NCI-H2029 (cell line): ENCODE data around the gene SPTB.

ENCODE experiments used
- DNase-seq: peaks from one replicate; lab custom pipeline; 2025; lab: John Stamatoyannopoulos, UW

Gene SPTB

GRCh38 chr14:64765740-64766302 is 113.9 kb downstream of the SPTB start:
- DNase-seq, result no peak

DNA sequence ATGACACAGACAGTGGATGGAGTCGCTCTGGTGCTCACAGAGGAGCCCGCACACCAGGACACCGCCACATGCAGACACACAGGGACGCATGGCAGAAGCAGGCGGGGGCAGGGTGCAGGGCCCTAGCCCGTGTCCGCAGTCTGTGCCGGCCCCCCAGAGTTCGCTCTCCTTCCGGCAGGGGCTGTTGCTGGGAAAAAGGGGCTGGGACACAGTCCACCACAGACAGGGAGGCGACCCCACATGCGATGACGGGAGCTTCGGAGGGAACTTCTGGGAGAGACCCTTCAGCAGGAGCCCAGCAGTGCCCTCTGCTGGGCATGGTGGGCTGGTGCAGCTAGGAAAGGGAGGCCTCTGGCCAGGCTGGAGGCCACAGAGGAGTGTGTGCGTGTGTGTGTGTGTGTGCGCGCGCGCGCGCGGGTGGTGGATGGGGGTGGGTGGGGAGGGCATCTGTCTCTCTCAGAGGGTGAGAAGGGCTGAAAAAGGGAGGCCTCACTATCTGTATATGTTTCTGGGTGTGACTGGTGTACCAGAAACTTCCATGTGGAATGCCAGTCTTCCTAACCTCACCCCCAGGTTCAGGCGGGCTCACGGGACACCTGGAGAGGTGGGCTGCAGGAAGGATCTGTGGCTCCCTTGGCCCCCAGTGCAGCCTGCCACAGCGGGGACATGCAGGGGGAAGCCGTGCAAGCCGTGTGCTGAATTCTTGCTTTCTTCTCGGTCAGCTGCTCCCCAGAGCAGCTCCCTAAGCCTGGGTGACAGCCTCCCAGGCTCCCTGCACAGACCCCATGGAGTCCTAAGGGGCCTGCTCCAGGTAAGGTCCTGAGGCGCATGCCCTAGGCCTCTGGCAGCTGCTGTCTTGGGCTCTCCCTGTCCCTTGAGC is 114.8 kb downstream of the SPTB start:
- no peak for DNase-seq

DNA sequence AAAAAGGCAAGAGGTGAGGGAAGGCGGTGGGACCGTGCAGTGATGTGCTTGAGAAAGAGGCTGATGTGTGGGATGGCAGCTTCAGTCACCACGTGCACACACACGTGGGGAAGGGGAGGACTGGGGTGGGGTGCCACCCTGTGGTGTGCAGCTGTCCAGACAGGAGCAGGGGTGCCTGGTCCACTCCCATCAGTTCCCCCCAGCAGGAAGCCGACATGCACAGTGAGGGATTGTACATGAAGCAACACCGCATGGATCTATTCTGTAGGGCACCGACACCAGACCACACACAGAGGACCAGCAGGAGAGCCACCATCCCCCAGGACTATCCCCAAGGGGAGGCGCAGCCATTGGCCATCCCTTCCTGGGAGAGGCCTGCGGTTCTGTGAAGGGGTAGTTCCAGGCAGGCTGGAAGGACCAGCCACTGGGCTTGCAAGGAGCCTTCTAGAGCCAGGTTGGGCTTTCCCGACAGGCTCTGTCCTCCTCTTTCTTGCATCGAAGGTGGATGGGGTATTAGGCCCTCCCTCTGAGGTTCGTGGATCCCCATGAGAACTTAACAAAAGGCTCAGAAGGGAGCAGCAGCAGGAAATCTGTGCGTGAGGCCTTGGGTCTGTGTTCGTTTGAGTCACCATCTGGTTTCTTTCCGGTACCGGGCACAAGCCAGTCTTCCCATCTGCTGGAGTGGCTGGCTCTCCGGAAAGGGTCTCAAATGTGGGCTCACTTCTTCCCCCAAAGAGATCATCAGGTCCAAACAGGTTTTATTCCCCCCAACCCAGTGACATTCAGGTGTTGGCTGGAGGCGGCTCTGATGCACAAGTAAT is 115.7 kb downstream of the SPTB start:
- DNase-seq, result no peak

- no peak for DNase-seq
Observed at GRCh38 chr14:64763085-64763782, 116.5 kb downstream of the SPTB start.

DNA sequence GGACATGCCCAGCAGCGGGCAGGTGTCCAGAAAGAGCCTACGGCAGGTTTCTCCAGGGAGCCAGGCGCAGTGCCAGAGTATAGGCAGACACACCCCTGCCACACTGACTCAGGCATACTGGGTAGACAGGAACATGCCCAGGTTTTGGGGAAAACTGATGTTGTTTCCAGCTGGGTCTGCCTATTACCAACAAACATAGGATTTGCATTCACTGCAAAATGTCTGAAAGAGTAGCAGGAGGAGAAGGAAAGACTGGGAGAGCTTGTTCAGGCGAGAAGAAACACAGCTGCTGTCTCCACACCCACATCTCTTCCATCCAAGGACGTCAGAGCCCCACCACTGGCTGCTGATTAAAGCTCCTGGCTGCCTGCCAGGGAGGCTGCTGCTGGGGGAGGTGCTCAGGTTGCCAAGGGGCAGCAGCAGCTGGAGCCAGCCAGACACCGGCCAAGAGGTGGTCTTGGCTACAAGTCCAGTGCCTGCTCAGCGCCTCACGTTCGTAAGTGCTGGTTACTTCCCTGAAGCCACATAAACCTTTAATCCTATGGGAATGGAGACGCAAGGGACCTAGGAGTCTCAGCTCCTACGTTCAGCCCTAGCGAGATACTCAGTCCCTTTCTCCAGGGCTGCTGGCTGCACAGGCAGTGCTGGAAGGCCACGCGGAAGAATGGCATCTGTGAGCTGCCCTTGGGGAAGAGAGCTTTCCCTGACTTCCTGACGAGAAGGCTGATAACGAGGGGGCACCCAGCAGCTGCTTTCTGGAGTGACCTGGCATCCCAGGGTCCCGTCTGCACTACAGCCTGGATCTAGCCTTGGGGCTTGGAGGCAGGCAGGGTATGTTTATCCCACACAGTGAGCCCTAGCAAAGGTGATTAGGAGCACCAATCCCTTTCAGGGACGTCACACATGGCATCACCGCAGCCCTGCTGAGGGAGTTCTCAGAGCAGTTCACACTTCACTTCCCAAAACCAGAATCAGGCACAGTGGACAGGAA is 117.4 kb downstream of the SPTB start:
- peak; percentile 68 for DNase-seq

DNA sequence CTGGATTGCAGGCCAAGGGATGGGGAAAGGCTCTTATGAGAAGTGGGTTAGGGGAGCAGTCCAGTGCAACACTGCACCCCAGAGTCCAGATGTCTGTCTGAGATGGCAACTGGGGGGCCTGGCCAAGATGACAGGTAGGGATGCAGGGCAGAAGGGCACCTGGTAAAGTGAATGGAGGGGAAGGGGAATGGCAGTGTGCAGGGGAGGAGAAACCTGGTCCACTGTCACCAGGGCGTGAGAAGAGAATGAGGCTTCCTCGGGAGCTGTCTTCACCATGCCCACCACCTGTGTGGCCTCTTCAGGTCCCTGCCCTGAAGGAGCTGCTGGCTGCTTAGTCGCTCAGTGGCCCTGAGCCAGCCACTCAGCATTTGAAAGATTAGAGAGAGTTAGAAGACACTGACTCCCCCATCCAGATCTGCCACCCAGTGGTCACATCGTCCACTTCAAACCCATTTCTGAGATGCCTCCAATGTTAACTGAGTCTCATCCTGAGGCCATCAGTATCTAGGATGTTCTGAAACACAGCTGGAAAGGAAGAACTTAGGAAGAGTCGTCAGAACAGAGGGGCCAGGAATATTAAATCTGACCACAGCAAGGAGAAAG is 118.2 kb downstream of the SPTB start:
- DNase-seq, result peak; percentile 54

GRCh38 chr14:64760916-64761315 is 118.8 kb downstream of the SPTB start:
- no peak for DNase-seq

DNA sequence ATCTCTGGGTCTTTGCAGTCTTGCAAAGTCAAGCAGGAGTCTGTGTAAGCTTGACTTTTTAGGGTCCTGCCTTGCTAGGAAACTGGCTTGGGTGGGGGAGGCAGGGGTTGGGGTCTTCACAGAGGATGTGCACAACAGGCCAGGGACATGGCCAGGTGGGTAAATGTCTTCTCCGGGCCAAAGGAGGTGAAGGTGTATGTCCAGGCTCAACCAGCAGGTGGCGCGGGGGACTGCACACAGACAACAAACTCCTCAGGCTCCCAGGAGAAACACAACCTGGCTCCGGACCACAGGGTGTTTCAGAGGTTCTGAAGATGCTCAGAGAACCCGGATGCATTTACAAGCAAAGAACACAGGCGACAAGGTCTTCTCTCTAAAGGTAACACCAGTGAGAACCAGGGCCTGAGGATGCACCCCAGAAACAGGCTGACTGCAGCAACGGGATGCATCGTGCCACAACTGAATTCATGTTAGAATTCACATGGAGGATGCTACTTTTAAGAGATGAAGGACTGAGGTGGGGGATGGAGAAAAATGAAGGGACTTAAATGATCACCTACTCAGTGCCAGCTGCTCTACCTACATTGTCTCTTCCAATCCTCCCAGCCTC is 119.5 kb downstream of the SPTB start:
- no peak for DNase-seq

- DNase-seq, result no peak
Observed at GRCh38 chr14:64759555-64759938, 120.2 kb downstream of the SPTB start.

DNA sequence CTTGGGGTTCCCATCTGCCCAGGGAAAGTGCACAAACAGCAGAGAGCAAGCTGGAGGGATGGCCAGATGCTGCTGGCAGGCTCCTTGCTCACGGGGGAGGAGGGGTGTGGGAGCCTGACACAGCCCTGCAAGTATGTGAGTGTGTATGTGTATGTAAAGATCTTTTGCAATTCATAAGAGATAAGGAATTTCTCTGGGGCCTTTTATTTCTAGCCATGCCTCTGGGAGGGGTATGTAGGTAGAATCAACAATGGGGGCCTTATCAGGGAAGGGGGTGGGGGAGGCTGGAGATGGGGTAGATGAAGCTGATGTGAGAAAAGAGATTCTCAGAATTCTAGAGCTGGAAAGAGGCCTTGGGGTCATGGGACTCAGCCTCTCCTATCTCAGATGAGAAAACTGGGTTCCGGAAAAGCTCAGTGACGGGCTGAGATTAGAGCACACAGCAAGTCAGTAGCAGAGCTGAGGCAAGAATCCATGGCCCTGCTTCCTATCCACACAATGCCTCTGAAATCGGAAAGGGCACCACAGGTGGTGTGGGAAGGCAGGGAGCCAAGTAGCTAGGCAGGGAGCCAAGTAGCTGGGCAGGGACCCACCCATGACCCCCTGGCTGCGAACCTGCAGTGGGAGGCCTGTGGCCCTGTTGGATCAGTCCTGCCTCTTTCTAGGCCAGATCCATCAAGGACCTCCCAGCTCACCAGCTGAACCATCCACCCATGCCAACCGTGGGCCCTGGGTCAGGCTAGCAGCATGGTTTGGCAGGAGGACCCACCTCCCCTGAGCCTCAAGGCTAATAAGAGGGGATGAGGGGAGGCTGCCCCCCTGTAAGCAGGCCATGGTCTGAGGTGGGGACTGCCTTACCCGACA is 120.8 kb downstream of the SPTB start:
- no peak for DNase-seq

DNA sequence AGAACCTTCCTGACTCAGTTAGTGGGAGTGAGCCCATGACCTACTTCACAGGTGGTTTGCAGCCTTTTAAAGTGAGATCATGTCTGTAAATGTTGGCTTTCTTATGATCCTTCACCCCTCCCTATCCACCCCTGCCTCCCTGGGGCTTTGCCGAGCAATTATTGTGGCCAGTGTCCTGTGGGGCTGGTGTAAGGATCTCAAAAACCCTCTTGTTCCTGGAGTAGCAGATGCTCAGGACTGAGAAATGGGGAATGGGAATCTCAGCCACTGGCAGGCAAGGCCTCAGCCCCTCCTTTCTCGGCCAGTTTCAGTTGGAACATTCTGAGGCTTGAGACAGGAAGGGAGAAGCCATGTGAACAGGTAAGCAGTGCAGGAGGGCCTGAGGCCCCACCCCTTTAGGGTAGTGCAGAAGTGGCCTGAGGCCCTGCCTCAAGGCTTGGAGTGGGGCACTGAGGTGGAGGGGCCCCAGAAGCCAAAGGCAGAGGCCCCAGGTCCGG is 121.6 kb downstream of the SPTB start:
- DNase-seq, result no peak

DNA sequence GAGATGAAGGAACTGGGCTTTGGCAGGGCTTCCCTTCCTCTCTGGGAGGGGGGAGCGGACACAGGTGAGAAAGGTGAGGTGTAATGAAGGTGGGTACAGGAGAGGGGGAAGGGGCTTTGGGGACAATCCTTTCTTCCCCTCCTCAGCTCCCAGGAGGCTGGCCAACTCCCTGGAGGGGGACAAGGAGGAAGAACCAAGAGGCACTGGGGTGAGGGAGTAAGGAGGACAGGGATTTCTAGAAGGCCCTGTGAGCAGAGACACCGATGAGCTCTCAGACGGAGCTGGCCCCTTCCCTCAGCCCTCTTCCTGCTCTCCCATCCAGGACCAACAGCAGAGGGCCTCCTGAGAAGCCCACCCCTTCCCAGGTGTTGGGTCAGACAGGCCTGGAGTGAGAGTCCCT is 122.1 kb downstream of the SPTB start:
- no peak for DNase-seq

- no peak for DNase-seq
Observed at GRCh38 chr14:64756712-64757111, 123.0 kb downstream of the SPTB start.

- no peak for DNase-seq
Observed at GRCh38 chr14:64755781-64756221, 123.9 kb downstream of the SPTB start.

DNA sequence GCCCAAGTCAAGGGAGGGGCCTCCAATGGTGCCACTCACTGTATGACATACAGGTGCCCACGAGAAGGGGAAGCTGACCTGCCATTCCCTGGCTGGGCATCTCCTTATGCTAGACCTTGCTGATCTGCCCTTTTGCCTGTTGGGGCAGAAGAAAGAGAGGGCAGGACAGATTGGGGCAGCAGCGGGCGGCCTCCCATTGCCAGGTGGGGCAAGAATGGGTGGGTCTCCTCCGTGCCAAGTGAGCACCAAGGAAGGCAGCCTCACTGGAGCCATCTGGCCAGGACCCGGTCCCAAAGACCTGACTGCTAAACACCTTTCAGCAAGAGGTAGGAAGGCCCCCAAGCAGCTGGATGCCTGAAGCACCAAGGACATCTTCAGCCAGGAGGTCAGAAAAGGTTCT is 125.0 kb downstream of the SPTB start:
- DNase-seq, result no peak

- DNase-seq, result no peak
Observed at GRCh38 chr14:64753999-64754398, 125.7 kb downstream of the SPTB start.

DNA sequence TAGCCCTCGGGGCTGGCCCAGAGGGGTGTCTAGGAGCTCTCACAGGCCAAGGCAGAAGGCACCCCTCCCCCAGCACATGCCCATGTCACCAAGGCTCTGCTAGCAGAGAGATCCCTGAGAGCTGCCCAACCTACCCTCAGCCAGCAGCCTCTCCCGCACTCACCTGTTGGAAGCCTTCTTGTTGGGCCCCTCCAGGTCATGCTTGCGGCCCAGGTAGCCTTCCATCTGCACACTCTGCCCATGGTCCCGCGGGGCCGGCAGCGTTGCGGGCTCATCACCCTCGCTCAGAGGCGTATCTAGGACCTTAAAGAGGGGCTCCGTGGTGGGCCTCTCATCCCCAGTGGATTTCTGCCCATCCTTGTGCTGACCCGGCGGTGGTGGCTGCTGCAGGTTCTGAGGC is 126.3 kb downstream of the SPTB start:
- DNase-seq, result no peak

DNA sequence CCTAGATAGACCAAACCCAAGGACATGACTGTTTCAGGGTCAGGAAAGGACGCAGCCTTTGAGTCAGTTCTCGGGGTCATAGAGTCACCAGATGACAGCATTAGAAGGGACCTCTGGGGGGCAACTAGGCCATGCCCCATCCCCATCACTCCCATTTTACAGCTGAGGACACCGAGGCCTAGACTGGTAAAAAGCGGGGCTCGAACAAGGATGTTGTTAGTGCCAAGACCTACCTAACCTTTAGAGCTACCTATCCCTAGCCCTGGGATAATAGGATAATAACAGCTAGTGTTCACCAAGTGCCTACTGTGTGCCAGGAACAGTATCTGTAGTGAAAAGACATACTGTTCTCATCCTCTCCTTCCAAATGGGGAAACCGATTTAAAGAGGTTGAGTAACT is 126.8 kb downstream of the SPTB start:
- DNase-seq, result no peak
